ENCODE measurements around the gene TMBIM6.
"Not testable (repeated sequence)": the region's sequence is repeated elsewhere in the genome, so short reads cannot be mapped to it uniquely, and the experiment has no call there.

TMBIM6 gene

DNA sequence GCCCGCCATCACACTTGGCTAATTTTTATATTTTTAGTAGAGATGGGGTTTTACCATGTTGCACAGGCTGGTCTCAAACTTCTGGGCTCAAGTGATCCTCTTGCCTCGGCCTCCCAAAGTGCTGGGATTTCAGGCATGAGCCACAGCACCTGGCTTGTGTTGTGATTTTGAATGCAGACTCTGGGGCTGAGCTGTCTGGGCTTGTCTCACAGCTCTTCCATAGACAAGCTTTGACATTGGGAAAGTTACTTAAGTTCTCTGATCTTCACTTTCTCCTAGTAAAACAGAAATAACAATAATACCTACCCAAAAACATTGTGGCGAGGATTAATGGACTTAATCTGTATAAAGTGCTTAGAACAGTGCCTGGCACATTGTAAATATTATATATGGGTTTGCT, 36.0 kb downstream of the TMBIM6 start:
- DNase-seq: no peak

DNA sequence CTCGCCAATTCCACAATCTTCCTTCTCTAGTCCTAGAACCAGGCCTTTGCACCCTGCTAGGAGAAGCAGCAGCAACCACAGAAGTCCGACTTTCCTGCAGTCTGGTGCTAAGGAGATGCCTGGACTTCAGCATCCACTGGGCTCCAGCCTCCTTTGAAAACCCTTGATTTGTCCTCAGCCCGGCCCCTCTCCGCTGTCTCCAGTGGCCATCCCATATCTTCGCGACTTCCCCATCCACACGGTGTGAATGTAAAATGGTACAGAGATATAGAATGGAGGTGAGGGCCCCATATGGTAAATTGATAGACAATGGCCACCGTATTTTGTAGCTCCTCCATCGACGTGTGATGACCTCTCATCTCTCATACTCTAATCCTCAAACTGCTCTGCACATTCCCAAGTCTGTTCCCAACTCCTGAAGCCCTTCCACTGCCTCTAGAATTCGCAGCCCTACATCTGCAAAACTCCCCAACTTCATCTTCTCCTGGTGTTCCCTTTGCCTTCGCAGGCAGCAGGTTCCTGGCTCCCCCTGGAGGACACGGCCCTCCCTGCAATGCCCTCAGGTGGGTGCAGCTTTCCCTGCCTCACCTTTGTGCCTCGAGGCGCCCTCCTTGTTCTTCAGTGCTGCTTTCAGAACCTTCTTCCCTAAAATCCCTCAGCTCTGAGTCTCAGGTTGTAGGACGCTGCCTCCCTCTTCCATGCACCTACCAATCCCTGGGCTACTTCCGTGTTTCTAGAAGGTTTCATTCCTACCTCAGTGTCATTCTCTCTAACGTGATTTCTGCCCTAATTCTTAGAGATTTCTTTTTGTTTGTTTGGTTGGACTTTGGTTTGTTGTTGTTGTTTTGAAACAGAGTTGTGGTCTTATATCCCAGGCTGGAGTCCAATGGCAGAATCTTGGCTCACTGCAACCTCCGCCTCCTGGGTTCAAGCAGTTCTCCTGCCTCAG, 36.7 kb downstream of the TMBIM6 start:
- peak; percentile 19 to 29 for DNase-seq

DNA sequence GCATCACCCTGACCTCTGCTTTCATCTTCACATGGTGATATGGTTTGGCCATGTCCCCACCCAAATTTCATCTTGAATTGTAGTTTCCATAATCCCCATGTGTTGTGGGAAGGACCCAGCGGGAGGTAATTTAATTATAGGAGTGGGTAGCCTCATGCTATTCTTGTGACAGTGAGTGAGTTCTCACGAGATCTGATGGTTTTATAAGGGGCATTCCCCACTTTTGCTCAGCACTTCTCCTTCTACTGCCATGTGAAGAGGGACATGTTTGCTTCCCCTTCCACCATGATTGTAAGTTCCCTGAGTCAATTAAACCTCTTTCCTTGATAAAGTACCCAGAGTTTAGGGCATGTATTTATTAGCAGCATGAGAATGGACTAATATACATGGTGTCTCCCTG, 38.2 kb downstream of the TMBIM6 start:
- DNase-seq: no peak

DNA sequence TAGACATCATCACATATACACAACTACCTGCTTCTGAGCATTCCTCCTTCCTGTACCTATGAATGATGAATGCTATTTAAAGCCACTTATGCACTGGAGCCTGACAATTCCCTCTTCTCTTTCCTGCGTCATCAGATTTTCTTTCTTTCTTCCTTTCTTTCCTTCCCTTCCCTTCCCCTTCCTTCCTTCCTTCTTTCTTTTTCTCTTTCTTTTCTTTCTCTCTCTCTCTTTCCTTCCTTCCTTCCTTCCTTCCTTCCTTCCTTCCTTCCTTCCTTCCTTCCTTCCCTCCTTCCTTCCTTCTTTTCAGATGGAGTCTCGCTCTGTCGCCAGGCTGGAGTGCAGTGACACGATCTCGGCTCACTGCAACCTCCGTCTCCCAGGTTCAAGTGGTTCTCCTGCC, 39.6 kb downstream of the TMBIM6 start:
- DNase-seq: not testable (repeated sequence)

DNA sequence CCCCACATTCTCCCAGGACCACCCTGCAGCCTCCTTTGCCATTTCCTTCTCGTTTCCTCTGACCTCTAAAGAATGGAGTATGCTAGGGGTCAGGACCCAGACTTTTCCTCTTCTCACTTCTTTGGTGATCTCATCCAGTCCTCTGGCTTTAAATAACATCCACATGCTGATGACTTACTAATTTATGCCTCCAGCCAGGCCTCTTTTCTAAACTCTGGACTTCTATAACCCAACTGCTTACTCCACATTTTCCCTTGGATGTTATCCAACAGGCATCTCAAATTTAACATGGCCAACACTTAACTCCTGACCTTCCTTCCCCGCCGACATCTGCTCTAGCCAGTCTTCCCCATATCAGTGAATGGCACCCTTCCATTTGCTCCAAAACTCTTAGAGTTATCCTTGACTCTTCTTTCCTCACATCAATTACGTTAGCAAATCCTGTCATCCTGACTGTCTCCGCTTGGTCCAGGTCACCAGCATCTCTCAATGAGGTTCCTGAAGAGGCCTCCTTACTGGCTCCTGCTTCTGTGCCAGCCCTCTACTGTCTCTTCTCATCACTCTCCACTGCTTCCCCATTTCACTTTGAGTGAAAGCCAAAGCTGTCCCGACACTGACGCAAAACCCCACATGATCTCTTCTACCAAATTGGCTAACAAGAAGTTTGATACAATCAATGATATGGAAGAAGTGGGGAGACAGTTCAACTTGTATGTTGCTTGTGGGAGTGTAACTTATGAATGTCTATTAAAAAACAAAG, 42.7 kb downstream of the TMBIM6 start:
- DNase-seq: peak; percentile 18 to 34

DNA sequence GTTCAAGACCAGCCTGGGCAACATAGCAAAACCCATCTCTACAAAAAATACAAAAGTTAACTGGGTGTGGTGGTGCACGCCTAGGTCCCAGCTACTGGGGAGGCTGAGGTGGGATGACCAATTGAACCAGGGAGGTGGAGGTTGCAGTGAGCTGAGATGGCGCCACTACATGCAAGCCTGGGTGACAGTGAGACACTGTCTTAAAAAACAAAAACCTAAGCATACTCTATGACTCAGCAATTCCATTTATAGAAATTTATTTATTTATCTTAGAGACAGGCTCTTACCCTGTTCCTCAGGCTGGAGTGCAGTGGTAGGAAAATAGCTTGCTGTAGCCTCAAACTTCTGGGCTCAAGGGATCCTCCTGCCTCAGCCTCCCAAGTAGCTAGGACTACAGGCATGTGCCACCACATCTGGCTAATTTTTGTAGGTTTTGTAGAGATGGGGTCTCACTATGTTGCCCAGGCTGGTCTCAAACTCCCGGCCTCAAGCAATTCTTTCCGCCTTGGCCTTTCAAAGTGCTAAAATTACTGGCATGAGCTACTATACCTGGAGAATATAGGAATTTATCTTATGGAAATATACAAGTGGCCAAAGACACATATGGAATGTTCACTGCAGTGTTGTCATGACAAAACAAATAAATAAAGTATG, 43.5 kb downstream of the TMBIM6 start:
- DNase-seq: no peak

DNA sequence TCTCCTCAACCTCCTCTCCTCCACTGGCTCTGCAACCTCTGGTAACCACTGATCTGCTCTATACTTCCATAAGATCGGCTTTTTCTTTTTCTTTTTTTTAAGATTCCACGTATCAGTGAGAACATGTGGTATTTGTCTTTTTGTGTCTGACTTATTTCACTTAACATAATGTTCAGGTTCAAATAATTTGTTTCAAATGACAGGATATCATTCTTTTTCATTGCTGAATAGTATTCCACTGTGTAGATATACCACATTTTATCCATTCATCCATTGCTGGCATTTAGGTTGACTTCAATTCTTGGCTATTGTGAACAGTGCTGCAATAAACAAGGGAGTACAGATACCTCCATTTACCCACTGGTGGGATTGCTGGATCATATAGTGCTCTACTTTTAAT, 46.3 kb downstream of the TMBIM6 start:
- DNase-seq: no peak

DNA sequence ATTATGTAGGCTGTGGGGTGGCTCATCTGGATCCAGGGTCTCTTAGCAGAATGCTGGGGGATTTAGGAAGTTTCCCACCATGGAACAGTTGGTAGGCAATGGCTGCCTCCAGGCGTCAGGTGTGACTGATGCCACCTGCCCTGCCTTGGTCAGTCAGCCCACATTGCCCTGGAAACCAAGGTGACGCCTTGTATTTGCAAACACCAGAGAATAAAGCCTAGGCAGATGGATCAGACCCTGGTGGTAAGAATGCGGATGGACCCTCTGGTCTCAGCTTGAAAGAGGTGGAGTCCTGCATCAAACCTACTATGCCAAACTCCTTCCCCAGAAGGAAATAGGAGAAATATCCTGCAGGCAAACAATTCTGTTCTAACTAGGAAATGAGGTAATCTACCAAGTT, 48.6 kb downstream of the TMBIM6 start:
- DNase-seq: no peak

DNA sequence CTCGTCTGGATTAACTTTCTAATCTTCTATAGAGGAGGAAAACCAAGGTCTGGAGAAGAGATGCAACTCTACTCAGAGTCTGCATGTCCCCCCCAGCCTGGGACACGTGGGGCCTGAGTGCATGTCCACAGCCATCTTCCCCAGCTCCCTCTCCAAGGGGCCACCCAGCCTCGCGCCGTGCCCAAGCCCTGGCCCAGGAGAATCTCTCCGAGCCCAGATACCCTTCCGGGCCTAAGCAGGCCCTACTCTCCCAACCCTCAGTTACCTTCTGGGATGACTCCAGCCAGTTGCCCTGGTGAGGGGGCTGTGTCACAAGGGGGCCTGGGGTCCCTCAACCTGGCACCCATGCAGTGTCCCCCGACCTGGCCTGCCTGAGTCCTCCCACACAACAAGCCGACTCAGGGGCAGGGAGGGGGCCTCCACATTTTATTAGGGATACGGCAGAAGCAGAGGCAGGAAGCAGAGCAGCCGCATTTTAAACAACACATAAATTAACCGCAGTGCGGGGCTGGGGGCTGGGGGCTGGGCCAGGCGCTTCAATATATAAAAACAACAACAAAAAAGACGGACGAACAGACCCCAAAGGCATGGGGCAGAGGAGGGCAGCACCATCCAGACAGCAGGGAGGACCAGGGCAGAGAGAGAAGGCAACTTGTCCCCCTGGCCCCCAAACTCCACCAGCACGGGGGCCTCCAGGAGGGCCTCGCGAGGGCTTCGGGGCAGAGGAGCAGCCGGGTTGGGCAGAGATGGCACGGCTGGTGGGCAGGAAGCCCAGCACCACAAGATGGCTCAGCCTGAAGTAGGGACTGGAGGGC, 49.6 kb downstream of the TMBIM6 start:
- DNase-seq: no peak

DNA sequence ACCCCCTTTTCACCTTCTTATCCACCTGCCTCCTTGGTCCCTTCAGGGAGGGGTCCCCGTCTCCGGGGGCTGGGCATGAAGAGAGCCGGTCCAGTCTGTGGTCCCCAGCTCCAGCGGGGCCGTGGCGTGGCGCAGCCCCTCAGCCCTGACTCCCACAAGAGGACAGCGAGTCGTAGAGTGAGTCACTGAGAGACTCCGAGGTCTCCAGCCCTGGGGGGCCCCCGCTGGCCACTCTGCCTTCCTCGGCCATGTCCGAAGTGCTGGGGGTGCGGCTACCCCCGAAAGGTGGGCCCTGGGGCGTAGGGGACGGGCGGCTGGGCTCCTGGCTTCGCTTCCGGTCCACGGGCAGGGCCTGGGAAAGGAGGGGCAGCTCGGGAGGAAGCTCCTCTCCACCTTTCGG, 50.3 kb downstream of the TMBIM6 start:
- no peak for DNase-seq

DNA sequence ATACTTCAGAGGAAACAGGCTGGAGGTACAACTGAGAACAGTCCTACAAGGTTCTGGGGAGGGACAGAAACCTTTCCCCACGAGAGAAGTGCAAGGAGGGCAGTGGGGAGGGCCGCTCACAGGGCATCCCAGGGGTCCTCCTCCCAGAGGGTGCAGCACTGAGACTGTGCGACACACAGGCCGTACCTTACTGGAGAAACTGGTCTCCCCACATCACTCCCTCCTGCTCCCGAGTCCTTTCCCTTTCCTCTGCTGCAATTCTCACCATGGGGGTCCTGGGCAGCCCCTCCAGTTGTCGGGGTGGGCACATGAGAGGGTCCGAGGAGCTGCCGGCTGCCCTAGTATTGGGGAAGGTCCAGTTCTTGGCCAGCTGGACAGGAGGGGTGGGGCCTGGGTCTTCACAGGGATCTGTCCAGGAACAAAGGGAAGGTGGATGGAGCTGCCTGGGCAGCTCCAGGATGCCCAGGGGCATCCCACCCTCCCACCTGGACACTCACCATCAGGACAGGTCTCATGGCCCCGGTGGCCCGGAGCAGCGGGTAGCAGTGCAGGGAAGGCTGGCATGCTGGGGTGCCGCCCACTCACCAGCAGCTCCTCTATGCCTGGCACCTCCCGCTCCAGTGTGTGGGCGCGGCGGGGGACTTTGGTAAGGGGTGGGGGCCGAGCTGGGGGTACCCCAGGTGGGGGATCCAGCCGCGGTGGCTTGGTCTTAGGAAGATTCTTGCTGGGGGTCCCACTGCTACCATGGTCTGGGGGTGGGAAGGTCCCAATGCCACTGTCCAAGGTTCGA, 51.0 kb downstream of the TMBIM6 start:
- no peak for DNase-seq

DNA sequence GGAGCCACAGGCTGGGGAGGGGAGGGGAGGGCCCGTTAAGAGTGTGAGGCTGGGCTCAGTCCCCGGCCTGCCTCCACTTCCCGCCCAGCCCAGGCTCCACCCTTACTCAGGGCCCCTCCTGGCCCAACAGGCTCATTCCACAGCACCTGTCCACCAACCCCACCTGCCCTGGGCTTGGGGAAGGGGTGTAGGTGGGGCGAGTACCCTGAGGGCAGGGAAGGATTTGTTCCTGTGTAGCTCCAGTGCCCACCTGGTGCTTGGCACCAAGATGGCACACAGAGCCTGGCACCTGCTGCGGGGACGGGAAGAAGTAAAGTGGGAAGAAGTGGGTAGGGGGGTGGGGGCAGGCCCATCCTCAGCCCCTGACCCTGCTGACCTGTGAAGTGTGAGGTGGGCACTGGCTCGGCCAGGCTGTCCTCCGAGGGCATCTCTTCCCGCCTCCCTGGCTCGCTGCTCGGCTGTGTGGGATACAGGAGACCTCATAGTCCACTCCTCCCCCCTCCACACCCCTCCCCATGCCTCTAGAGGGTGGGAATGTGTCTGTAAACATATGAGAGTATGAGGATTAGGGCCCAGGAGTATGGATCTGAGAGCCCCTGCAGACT, 51.7 kb downstream of the TMBIM6 start:
- DNase-seq: no peak

DNA sequence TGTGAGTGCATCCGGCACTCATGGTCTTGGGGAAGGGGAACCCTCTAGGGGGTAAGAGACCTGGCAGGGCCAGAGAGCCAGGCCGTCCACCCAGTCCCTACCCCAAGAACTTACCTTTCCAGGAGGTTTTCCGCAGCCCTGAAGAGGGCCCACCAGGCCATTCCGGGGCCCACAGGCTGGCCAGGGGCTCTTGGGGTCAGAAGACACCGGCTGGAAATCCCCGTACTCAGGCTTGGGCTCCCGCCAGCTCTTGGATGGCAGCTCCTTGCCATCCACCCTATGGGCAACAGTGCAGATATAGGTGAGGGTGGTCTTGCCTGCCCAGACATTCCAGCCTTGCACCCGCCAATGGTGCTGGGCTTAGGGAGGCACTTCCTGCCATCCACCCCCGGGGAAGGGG, 52.3 kb downstream of the TMBIM6 start:
- DNase-seq: no peak

DNA sequence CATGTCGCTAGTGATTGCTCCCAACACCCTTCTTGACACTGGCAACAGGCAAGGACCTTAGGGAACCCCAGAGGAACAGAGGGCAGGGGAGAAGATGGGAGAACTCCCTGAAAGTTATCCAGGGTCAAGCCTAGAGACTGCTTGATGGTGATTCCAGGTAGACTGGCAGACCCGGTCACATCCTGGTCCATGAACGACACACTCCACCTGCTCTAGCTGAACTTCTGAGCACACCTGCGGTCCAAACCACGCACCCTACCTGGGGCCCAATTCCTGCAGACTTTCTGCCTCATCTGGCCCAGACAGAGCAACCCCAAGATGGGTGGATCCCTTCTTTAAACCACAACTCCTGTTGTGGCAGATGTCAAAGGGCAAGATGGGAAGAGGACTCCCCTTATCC, 52.7 kb downstream of the TMBIM6 start:
- no peak for DNase-seq

DNA sequence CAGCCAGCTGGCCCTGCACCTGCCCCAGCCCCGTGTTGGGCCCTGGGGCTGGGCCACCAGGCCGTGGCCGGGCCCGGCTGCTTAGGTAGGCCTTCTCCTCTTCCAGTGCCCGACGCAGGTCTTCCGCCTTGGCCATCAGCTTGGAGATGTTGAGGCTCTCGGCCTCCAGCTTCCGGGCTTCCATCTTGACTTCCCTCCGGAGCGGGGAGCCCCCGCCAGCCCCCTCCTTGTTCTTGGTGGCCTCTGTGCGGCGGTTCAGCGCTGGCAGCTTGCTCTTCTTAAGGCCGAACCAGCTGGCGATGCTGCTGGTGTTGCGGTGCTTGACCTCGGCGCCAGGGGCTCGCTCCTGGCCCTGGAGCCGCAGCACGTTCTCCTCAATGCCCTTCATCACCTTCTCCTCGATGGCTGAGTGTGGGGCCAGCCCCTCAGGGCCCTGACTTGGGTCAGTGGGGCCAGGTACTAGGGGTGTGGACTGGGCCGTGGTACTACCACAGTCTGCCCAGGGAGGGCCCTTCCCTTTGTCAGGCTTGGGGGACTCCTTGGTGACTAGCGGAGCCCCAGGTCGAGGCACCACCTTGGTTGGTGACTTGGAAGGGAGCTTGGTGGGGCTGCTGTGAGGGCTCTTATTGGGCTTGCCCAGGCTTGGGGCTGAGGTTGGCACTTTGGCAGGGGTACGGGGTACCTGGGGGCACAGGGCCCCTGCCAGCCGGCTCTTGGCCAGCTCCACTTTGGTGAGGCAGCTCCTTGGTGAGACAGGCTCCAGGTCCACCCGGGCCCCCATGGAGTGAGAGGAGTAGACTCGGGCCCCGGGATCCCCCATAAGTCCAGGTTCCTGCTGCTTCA, 53.7 kb downstream of the TMBIM6 start:
- DNase-seq: no peak

DNA sequence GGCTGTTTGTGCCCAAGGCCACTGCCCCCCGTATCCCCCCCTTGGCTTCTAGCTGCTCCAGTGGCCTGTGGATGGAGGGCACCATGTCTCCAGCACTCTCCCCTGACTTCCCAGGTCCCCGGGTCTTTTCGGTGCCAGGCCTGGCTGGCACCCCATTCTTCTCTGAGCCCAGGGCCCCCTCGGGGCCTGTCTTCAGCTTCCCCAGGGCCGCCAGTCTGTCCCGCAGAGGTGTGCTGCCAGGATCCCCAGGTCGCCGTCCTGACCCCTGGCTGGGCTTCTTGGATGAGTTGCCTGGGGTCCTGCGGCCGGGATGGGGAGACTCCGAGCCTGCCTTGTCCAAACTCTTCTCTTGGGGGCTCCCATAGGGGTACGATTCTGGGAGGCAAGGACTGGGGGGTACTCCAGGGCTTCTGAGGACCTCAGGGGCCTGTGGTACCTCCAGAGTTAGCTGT, 54.3 kb downstream of the TMBIM6 start:
- no peak for DNase-seq

DNA sequence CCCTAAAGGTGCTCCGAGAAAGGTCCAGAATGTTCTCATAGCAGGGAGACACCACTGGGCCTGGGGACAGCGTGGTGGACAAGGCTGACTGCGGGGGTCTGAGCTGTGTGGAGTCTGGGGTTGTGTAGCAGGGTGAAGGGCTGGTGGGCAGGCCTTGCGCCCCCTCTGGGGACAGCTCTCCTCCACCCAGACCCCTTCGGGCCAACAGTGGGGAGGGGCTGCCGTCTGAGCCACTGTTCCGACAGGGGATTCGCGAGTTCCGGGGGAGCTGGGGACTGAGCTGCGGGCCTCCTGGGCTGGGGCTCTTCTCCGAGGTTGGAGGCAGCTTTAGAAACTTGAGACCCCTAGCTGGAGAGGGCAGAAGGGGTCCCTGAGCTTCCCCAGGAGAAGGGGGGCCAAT, 54.8 kb downstream of the TMBIM6 start:
- no peak for DNase-seq

DNA sequence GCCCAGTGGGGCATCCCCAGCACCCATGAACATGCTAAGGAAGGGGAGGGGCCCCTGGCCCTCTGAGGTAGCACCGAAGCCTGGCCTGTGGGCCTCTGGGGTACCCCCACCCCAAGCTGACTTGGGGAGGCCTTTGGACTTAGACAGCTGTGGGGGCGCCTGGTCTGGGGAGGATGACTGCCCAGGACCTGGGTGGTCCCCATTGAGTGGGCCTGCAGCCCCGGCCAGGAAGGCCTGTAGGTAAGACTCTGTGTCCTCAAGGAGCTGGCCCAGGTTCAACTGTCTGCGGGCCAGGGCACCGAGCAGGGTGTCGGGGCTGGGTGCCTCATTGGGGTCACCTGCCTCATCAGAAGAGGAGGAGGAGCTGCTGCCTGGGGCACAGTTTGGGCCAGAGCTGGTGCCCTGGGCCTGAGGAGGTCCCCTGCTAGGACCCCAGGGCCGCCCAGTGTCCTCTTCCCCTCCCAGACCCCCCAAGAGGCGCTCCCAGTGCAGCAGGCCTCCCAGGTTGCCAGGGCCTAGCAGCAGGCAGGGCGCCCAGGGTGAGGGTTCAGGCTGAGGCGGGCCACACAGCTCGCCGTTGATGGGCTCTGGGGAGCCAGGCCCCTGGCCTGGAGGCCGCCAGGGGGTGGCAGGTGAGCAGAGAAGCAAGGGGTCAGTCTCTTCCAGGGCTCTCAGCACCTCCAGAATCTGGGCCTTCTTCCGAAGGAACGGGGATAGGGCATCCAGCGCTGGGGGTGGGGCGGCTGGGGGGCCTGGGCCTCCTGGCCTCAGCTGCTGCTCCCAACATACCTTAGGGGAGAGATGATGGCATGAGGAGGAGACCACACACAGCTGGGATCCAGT, 55.5 kb downstream of the TMBIM6 start:
- DNase-seq: no peak

DNA sequence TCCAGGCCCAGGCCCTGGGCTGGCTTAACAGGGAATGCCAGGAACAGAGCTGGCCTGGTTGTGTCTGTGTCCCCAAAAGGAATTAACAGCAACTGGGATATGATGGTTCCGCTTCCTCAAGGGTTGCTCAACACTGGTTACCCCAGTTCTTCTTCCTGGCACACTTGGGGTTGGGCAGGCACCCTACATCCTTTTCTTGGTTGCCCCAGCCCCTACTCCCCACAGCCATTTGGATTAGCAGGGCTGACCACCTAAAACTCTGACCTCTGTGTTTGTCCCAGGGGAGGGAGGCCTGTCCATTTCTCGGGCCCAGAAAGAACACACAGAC, 56.1 kb downstream of the TMBIM6 start:
- DNase-seq: no peak

DNA sequence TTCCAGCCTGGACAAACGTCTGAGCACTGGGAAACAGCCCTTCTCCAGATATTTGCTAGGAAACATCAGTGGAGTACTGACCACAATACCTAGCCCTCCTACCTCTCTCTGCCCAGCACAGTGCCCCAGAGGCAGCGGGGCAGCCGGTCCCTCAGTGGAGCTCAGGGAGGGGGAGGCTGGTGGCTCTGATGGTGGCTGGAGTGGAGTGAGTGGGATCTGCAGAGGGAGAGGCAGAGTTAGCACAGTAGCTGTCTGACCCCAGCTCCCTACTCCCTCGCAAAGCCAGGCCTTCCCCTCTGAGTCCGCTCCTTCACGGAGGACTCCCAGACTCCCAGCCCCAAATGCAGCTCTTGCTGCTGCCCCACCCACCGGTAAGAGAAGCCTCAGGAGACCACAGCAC, 56.9 kb downstream of the TMBIM6 start:
- no peak for DNase-seq

All from Kasumi-1 (cell line).